Activated CD4-positive, CD25-positive, alpha-beta regulatory T cell treated with anti-CD3 and anti-CD28 coated beads, Interleukin-2, amount 50 U/mL, for 16 hours (primary cell): ENCODE results near the gene SPAG6.
"Not testable (repeated sequence)": the region's sequence is repeated elsewhere in the genome, so short reads cannot be mapped to it uniquely, and the experiment has no call there.

Source experiments
- DNase-seq: peaks from one replicate; pipeline ENCODE4 v3.0.0-alpha.2; 2020; ENCODE audit warnings: low read depth, low spot score

Gene SPAG6

GRCh38 chr10:22345301-22346095, at the start of gene SPAG6:
Gene SPAG6 (plus strand): TSS chr10:22345496. CDS start chr10:22345612, 116 bp downstream.
- DNase-seq, result no peak

- no peak for DNase-seq
Observed at GRCh38 chr10:22301193-22301592, 44.1 kb upstream of the SPAG6 start.

GRCh38 chr10:22303461-22303860, 41.8 kb upstream of the SPAG6 start:
- no peak for DNase-seq

GRCh38 chr10:22305721-22306120, 39.6 kb upstream of the SPAG6 start:
- DNase-seq, result no peak

- DNase-seq, result no peak
Observed at GRCh38 chr10:22308390-22308789, 36.9 kb upstream of the SPAG6 start.

- no peak for DNase-seq
Observed at GRCh38 chr10:22309180-22310000, 35.9 kb upstream of the SPAG6 start.

- DNase-seq, result not testable (repeated sequence)
Observed at GRCh38 chr10:22310012-22310411, 35.3 kb upstream of the SPAG6 start.

GRCh38 chr10:22310928-22311327, 34.4 kb upstream of the SPAG6 start:
- DNase-seq, result no peak

- DNase-seq, result no peak
Observed at GRCh38 chr10:22314852-22315251, 30.4 kb upstream of the SPAG6 start.

GRCh38 chr10:22315455-22316285, 29.6 kb upstream of the SPAG6 start:
- DNase-seq, result no peak

- DNase-seq, result peak; percentile 67
Observed at GRCh38 chr10:22316286-22317075, 28.8 kb upstream of the SPAG6 start, which contains the start of gene COMMD3. Gene COMMD3 (plus strand): TSS chr10:22316388. CDS start chr10:22316418, 30 bp downstream.

GRCh38 chr10:22317076-22317370, 28.3 kb upstream of the SPAG6 start:
- DNase-seq, result no peak

GRCh38 chr10:22317771-22318565, 27.3 kb upstream of the SPAG6 start:
- DNase-seq, result no peak

GRCh38 chr10:22318772-22319171, 26.5 kb upstream of the SPAG6 start:
- DNase-seq, result no peak

GRCh38 chr10:22319547-22319979, 25.7 kb upstream of the SPAG6 start:
- DNase-seq, result no peak

- DNase-seq, result no peak
Observed at GRCh38 chr10:22319980-22320558, 25.2 kb upstream of the SPAG6 start.

GRCh38 chr10:22320591-22321155, 24.6 kb upstream of the SPAG6 start, which contains the start of gene BMI1:
Gene BMI1 (plus strand): TSS chr10:22321099. CDS start chr10:22326450, 5,351 bp downstream.
- no peak for DNase-seq

- no peak for DNase-seq
Observed at GRCh38 chr10:22321156-22321923, 24.0 kb upstream of the SPAG6 start.
